Measurements from ENCODE around the gene ELF5.

ELF5 gene

DNA sequence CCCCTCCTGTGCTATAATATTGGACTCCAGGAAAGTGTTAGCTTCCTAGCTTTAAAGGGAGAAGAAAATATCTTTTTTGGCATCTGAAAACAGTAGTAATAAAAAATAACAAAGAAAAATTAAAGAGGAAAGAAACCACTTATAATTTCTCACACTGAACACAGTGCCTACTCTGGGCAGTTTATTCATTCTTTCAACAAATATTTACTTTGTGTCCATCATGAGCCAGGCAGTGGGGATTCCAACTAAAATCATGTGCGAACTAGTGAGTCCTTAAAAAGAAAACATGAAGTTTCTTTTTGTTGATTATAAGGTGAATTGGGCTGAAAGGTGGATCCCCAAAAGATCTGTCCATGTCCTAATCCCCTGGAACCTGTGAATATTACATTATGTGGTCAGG, 16.0 kb upstream of the ELF5 start:
- no peak overlapping the region for H3K18ac ChIP-seq (ENCODE audit: low read depth in 1 of 2, low read length in 2 of 2)
- H2BK5ac ChIP-seq (ENCODE audit: low read depth, low read length, poor library complexity, severe bottlenecking): no peak overlapping the region
- H3K9ac ChIP-seq (ENCODE audit: low read length): no peak overlapping the region
- no peak overlapping the region for H3K4me2 ChIP-seq (ENCODE audit: low read length, poor library complexity, severe bottlenecking)
- no peak overlapping the region for H3K27ac ChIP-seq (ENCODE audit: low read length, poor library complexity, severe bottlenecking)
- H3K9me3 ChIP-seq (ENCODE audit: control insufficient read depth, low read length): peaks cover 10% of the 10 kb centered on the region
- H3K4ac ChIP-seq (ENCODE audit: low read depth in 1 of 2, low read length in 2 of 2): no peak overlapping the region
- H2BK12ac ChIP-seq (ENCODE audit: low read length in 2 of 2): no peak overlapping the region
- no peak overlapping the region for H2AK5ac ChIP-seq (ENCODE audit: low read length, severe bottlenecking)
- no peak for DNase-seq
- no peak overlapping the region for H4K91ac ChIP-seq (ENCODE audit: low read length)
- H3K36me3 ChIP-seq (ENCODE audit: control insufficient read depth in 1 of 2, insufficient read depth in 2 of 2, low read depth in 1 of 2, low read length in 2 of 2): no peaks in the 10 kb centered on the region
- H3K27me3 ChIP-seq (ENCODE audit: control insufficient read depth in 1 of 2, insufficient read depth in 1 of 2, low read length in 2 of 2): peaks cover 43 to 59% of the 10 kb centered on the region in 2 experiments
- no peak overlapping the region for H3K14ac ChIP-seq (ENCODE audit: low read length in 2 of 2)
- WGBS: 88% methylated on average over 1 of the region's 1 CpG
- no peaks in the 10 kb centered on the region for H3K79me1 ChIP-seq (replicated peaks; ENCODE audit: low read length, poor library complexity, severe bottlenecking)
- no peak overlapping the region for H3K4me3 ChIP-seq (ENCODE audit: insufficient read depth in 1 of 2, low read depth in 1 of 2, low read length in 2 of 2)
- no peak overlapping the region for H2BK15ac ChIP-seq (ENCODE audit: low read depth, poor library complexity, severe bottlenecking)
- no peak overlapping the region for H4K8ac ChIP-seq (ENCODE audit: low read length)
- no peak overlapping the region for H3K23ac ChIP-seq (ENCODE audit: low read length in 2 of 2)
- H2AFZ ChIP-seq (ENCODE audit: low read depth, low read length): no peak overlapping the region
- no peak overlapping the region for H2BK120ac ChIP-seq (ENCODE audit: low read depth, low read length)
- no peaks in the 10 kb centered on the region for H3K4me1 ChIP-seq (ENCODE audit: control insufficient read depth, insufficient read depth, low read depth, low read length)

DNA sequence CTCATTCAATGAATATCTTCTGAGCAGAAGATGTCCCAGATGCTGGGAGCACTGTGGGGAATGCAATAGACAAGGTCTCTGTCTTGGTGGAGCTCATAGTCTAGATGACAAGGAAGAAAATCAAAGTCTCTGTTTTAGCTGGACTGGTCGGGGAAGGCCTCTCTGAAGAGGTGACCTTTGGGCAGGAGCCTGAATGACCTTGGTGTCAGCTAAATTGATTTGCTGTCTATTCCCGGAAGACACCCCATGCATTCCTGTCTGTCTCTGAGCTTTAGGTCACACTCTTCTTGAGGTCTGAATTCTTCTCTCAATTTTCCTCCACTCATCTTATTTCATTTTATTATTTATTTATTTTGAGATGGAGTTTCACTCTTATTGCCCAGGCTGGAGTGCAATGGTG, 14.5 kb upstream of the ELF5 start:
- H3K27me3 ChIP-seq (ENCODE audit: control insufficient read depth in 1 of 2, insufficient read depth in 1 of 2, low read length in 2 of 2): peaks cover 43 to 65% of the 10 kb centered on the region in 2 experiments
- WGBS: 60% methylated on average over 2 of the region's 2 CpGs
- no peak overlapping the region for H3K4me2 ChIP-seq (ENCODE audit: low read length, poor library complexity, severe bottlenecking)
- H3K36me3 ChIP-seq (ENCODE audit: control insufficient read depth in 1 of 2, insufficient read depth in 2 of 2, low read depth in 1 of 2, low read length in 2 of 2): no peaks in the 10 kb centered on the region
- no peak overlapping the region for H4K8ac ChIP-seq (ENCODE audit: low read length)
- H3K23ac ChIP-seq (ENCODE audit: low read length in 2 of 2): no peak overlapping the region
- no peak overlapping the region for H3K4me3 ChIP-seq (ENCODE audit: insufficient read depth in 1 of 2, low read depth in 1 of 2, low read length in 2 of 2)
- no peak overlapping the region for H2AFZ ChIP-seq (ENCODE audit: low read depth, low read length)
- no peak overlapping the region for H3K27ac ChIP-seq (ENCODE audit: low read length, poor library complexity, severe bottlenecking)
- no peak overlapping the region for H3K14ac ChIP-seq (ENCODE audit: low read length in 2 of 2)
- no peak overlapping the region for H2BK12ac ChIP-seq (ENCODE audit: low read length in 2 of 2)
- no peak overlapping the region for H2BK15ac ChIP-seq (ENCODE audit: low read depth, poor library complexity, severe bottlenecking)
- H3K79me1 ChIP-seq (replicated peaks; ENCODE audit: low read length, poor library complexity, severe bottlenecking): no peaks in the 10 kb centered on the region
- H3K18ac ChIP-seq (ENCODE audit: low read depth in 1 of 2, low read length in 2 of 2): no peak overlapping the region
- no peak overlapping the region for H2AK5ac ChIP-seq (ENCODE audit: low read length, severe bottlenecking)
- H3K4ac ChIP-seq (ENCODE audit: low read depth in 1 of 2, low read length in 2 of 2): no peak overlapping the region
- no peak for DNase-seq
- H2BK5ac ChIP-seq (ENCODE audit: low read depth, low read length, poor library complexity, severe bottlenecking): no peak overlapping the region
- no peaks in the 10 kb centered on the region for H3K4me1 ChIP-seq (ENCODE audit: control insufficient read depth, insufficient read depth, low read depth, low read length)
- H4K91ac ChIP-seq (ENCODE audit: low read length): no peak overlapping the region
- no peak overlapping the region for H2BK120ac ChIP-seq (ENCODE audit: low read depth, low read length)
- no peak overlapping the region for H3K9ac ChIP-seq (ENCODE audit: low read length)
- no peaks in the 10 kb centered on the region for H3K9me3 ChIP-seq (ENCODE audit: control insufficient read depth, low read length)

DNA sequence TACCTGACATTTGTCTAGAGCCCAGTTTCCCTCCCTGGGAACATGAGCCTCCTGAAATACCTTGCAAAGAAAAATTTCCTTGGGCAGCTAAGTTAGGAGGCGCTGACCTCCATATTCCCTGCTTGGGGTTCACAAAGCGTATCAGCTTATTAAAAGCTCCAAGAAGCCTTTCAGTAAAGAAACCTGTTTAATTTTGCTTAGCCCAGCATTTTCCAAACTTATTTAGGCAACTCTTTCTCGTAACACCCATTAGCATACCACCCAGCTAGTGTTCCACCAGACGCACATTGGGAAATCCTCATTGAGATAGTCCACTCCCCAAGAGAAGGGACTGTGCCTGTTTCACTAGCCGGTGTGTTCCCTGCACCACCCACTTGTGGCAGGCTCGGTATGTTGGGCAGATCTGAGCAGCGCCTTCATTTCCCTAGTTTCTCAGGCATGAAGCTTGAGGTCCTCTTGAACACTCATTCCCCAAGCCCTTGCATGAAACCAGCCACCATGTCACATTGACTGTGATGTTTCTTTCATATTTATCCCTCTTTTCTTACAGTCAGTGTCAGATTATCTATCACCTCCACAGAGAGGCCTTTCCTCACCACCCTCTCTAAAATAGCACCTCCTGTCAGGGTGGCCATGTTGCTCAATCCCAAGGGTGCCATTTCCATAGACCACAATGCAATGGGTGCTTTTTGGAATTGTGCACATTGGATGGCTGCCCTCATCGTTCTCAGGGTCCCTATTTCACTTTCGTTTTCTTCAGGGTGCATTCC, 12.5 kb upstream of the ELF5 start:
- Histone ChIP-seq H3K9me3 (ENCODE audit: control insufficient read depth, low read length) (no peaks in the 10 kb centered on the region), H2BK5ac (ENCODE audit: low read depth, low read length, poor library complexity, severe bottlenecking) (no peak overlapping the region), H2BK12ac (ENCODE audit: low read length in 2 of 2) (no peak overlapping the region), H3K79me1 (replicated peaks; ENCODE audit: low read length, poor library complexity, severe bottlenecking) (no peaks in the 10 kb centered on the region), H3K27ac (ENCODE audit: low read length, poor library complexity, severe bottlenecking) (no peak overlapping the region), H4K8ac (ENCODE audit: low read length) (no peak overlapping the region), H3K18ac (ENCODE audit: low read depth in 1 of 2, low read length in 2 of 2) (no peak overlapping the region), H3K36me3 (ENCODE audit: control insufficient read depth in 1 of 2, insufficient read depth in 2 of 2, low read depth in 1 of 2, low read length in 2 of 2) (no peaks in the 10 kb centered on the region), H4K91ac (ENCODE audit: low read length) (no peak overlapping the region), H3K4me3 (ENCODE audit: insufficient read depth in 1 of 2, low read depth in 1 of 2, low read length in 2 of 2) (no peak overlapping the region), H3K4ac (ENCODE audit: low read depth in 1 of 2, low read length in 2 of 2) (no peak overlapping the region), H2BK15ac (ENCODE audit: low read depth, poor library complexity, severe bottlenecking) (no peak overlapping the region), H3K9ac (ENCODE audit: low read length) (no peak overlapping the region), H3K27me3 (ENCODE audit: control insufficient read depth in 1 of 2, insufficient read depth in 1 of 2, low read length in 2 of 2) (peaks cover 34 to 55% of the 10 kb centered on the region in 2 experiments), H3K4me1 (ENCODE audit: control insufficient read depth, insufficient read depth, low read depth, low read length) (no peaks in the 10 kb centered on the region), H2BK120ac (ENCODE audit: low read depth, low read length) (no peak overlapping the region), H3K4me2 (ENCODE audit: low read length, poor library complexity, severe bottlenecking) (no peak overlapping the region), H3K23ac (ENCODE audit: low read length in 2 of 2) (no peak overlapping the region), H2AFZ (ENCODE audit: low read depth, low read length) (no peak overlapping the region), H2AK5ac (ENCODE audit: low read length, severe bottlenecking) (no peak overlapping the region), H3K14ac (ENCODE audit: low read length in 2 of 2) (no peak overlapping the region)
- DNase-seq: no peak
- 80% methylated on average over 8 of the region's 9 CpGs for WGBS

DNA sequence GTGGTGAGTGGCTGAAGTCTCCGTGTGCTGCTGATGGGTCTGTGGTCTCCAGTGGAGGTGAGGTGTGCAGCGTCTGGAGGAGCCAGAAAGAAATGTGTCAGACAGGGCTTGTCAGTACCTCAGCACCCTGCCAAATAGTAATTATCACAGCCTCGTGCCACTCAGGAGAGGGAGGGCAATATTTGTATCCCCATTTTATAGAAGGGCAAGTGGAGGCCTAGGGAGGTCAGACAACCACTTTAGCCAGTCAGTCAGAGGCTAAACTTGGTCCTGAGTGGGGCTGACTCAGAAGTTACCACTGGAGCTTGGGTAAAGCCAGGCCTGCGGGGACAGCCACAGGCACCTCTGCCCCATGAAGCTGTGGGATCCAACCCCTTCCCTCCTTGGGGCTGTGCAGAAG, 11.5 kb upstream of the ELF5 start:
- no peak overlapping the region for H3K4ac ChIP-seq (ENCODE audit: low read depth in 1 of 2, low read length in 2 of 2)
- no peaks in the 10 kb centered on the region for H3K36me3 ChIP-seq (ENCODE audit: control insufficient read depth in 1 of 2, insufficient read depth in 2 of 2, low read depth in 1 of 2, low read length in 2 of 2)
- peak overlapping the region in 1 of 2 experiments; percentile 42 for H3K14ac ChIP-seq (ENCODE audit: low read length in 2 of 2)
- no peak overlapping the region for H2AK5ac ChIP-seq (ENCODE audit: low read length, severe bottlenecking)
- H2BK5ac ChIP-seq (ENCODE audit: low read depth, low read length, poor library complexity, severe bottlenecking): no peak overlapping the region
- H2BK120ac ChIP-seq (ENCODE audit: low read depth, low read length): no peak overlapping the region
- H4K91ac ChIP-seq (ENCODE audit: low read length): no peak overlapping the region
- no peaks in the 10 kb centered on the region for H3K79me1 ChIP-seq (replicated peaks; ENCODE audit: low read length, poor library complexity, severe bottlenecking)
- WGBS: 81% methylated on average over 4 of the region's 4 CpGs
- no peak overlapping the region for H3K18ac ChIP-seq (ENCODE audit: low read depth in 1 of 2, low read length in 2 of 2)
- H3K27ac ChIP-seq (ENCODE audit: low read length, poor library complexity, severe bottlenecking): no peak overlapping the region
- no peak overlapping the region for H3K4me3 ChIP-seq (ENCODE audit: insufficient read depth in 1 of 2, low read depth in 1 of 2, low read length in 2 of 2)
- H3K23ac ChIP-seq (ENCODE audit: low read length in 2 of 2): no peak overlapping the region
- no peaks in the 10 kb centered on the region for H3K4me1 ChIP-seq (ENCODE audit: control insufficient read depth, insufficient read depth, low read depth, low read length)
- no peak overlapping the region for H3K9ac ChIP-seq (ENCODE audit: low read length)
- H3K9me3 ChIP-seq (ENCODE audit: control insufficient read depth, low read length): no peaks in the 10 kb centered on the region
- H2BK12ac ChIP-seq (ENCODE audit: low read length in 2 of 2): no peak overlapping the region
- no peak overlapping the region for H4K8ac ChIP-seq (ENCODE audit: low read length)
- DNase-seq: no peak
- H2BK15ac ChIP-seq (ENCODE audit: low read depth, poor library complexity, severe bottlenecking): no peak overlapping the region
- H3K27me3 ChIP-seq (ENCODE audit: control insufficient read depth in 1 of 2, insufficient read depth in 1 of 2, low read length in 2 of 2): peaks cover 32 to 47% of the 10 kb centered on the region in 2 experiments
- H3K4me2 ChIP-seq (ENCODE audit: low read length, poor library complexity, severe bottlenecking): no peak overlapping the region
- no peak overlapping the region for H2AFZ ChIP-seq (ENCODE audit: low read depth, low read length)

Data from mesenchymal stem cell (in vitro differentiated cells and primary cell).